Immature natural killer cell (primary cell): ENCODE results near the gene EXOSC5. TPM values are rescaled to one million over a fixed set of nuclear protein-coding genes. Genes with fewer than 3 reads are reported as not detected.

Experiments used
- DNase-seq, 3 donors: peaks; one replicate each; pipeline ENCODE4 v3.0.0; 2022; ENCODE audit warnings: mixed read lengths in 1 of 3
- H3K27ac Mint-ChIP-seq, 6 donors: one replicate each; pipeline ENCODE4 v1.8.0; 2020; ENCODE audit warnings: mixed read lengths in 6 of 6, mild to moderate bottlenecking in 5 of 6, inconsistent platforms in 4 of 6, moderate library complexity in 3 of 6
- H3K27me3 Mint-ChIP-seq, 3 donors: one replicate each; pipeline ENCODE4 v1.8.0; 2020 to 2021; ENCODE audit warnings: low read depth in 3 of 3, mild to moderate bottlenecking in 3 of 3, mixed read lengths in 3 of 3, moderate library complexity in 3 of 3, inconsistent platforms in 1 of 3
- H3K36me3 Mint-ChIP-seq, 3 donors: one replicate each; pipeline ENCODE4 v1.8.0; 2020; ENCODE audit warnings: mixed read lengths in 3 of 3, inconsistent platforms in 2 of 3, mild to moderate bottlenecking in 2 of 3
- H3K4me1 Mint-ChIP-seq, 2 donors: one replicate each; pipeline ENCODE4 v1.8.0; 2020; ENCODE audit warnings: inconsistent platforms in 2 of 2, mild to moderate bottlenecking in 2 of 2, mixed read lengths in 2 of 2, moderate library complexity in 1 of 2
- H3K4me3 Mint-ChIP-seq, 5 donors: one replicate each; pipeline ENCODE4 v1.8.0; 2020; ENCODE audit warnings: mild to moderate bottlenecking in 5 of 5, mixed read lengths in 5 of 5, inconsistent platforms in 3 of 5, moderate library complexity in 3 of 5
- H3K9me3 Mint-ChIP-seq, 6 donors: one replicate each; pipeline ENCODE4 v1.8.0; 2020; ENCODE audit warnings: mild to moderate bottlenecking in 6 of 6, mixed read lengths in 6 of 6, inconsistent platforms in 4 of 6, moderate library complexity in 3 of 6
- polyA plus RNA-seq, 3 donors: library from polyadenylated mRNA; unstranded; fragments of 300-500 nt; fragmentation: Illumina TruSeq; gene quantifications; one replicate each; pipeline ENCODE4 v1.2.3, GENCODE V29; 2021

The EXOSC5 gene
- polyA plus RNA-seq, 3 donors from 2014 or later: 44.0 to 58.6 (median 50.3) TPM

DNA sequence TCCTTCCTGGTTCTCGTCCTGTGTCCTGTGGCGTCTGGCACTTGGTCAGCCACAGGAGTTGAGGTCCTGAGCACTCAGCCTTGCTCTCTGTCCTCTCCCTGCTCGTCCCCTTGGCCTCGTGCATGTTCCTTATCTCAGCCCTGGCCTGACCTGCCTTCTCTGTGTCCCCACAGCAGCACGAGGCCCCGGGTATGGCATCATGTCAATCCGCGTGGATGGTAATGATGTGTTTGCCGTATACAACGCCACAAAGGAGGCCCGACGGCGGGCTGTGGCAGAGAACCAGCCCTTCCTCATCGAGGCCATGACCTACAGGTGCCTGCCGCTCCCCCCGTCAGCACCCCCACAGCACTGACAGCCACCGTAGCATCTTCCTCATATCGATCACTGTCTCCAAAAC is 25.3 kb upstream of the EXOSC5 start:
- DNase-seq: no peak
- peaks cover 0 to 32% (median 3%) of the 10 kb centered on the region in 3 donors for H3K36me3 Mint-ChIP-seq
- peaks cover 2 to 5% (median 2%) of the 10 kb centered on the region in 3 donors for H3K27me3 Mint-ChIP-seq
- no peaks in the 10 kb centered on the region for H3K9me3 Mint-ChIP-seq
- H3K4me1 Mint-ChIP-seq: peaks cover 7 to 14% of the 10 kb centered on the region in 2 donors
- H3K4me3 Mint-ChIP-seq: peak overlapping the region in 1 of 5 donors; percentile 24
- H3K27ac Mint-ChIP-seq: no peak overlapping the region

GRCh38 chr19:41421973-41422372 is 24.8 kb upstream of the EXOSC5 start:
- H3K27ac Mint-ChIP-seq: no peak overlapping the region
- no peaks in the 10 kb centered on the region for H3K9me3 Mint-ChIP-seq
- no peak overlapping the region for H3K4me3 Mint-ChIP-seq
- H3K4me1 Mint-ChIP-seq: peaks cover 4 to 11% of the 10 kb centered on the region in 2 donors
- DNase-seq: no peak
- H3K27me3 Mint-ChIP-seq: peaks cover 2 to 5% (median 2%) of the 10 kb centered on the region in 3 donors
- peaks cover 0 to 32% (median 3%) of the 10 kb centered on the region in 3 donors for H3K36me3 Mint-ChIP-seq

- Mint-ChIP-seq H3K36me3 (peaks cover 0 to 32% (median 3%) of the 10 kb centered on the region in 3 donors), H3K27ac (peak overlapping the region in 1 of 6 donors; percentile 53), H3K9me3 (no peaks in the 10 kb centered on the region), H3K27me3 (peaks cover 2 to 5% (median 4%) of the 10 kb centered on the region in 3 donors), H3K4me1 (peaks cover 0 to 8% of the 10 kb centered on the region in 2 donors), H3K4me3 (no peak overlapping the region)
- no peak for DNase-seq
Measured at GRCh38 chr19:41421314-41421713, 24.2 kb upstream of the EXOSC5 start.

DNA sequence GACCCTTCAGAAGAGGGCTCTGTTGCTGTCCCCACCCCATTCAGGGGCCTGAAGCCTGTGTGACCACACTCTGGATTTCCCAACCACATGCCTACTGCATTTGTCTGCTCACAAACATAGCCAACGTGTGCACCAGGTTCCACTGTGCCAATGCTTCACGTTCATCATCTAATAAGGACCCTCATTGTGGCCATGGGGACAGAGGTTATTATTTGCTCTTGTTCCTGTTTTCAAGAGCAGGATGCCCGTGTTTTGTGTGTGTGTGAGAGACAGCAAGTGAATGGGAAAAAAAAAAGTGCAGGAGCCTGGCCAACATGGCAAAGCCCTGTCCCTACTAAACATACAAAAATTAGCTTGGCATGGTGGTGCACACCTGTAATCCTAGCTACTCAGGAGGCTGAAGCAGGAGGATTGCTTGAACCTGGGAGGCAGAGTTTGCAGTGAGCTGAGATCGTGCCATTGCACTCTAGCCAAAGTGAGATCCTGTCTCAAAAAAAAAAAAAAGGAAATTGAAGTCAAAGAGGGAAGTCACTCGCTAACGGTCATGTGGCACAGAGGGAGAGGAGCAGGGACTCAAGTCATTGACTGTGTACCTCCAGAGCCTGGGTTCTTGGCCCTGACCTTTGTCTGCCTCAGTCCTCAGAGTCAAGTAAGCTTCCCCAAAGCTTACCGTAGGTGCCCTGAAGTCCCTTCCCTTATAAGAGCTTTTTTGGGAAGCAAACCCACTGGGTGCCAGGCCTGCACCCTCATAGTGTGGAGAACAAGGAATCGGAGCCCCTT is 23.1 kb upstream of the EXOSC5 start:
- Mint-ChIP-seq H3K27ac (no peak overlapping the region), H3K9me3 (no peaks in the 10 kb centered on the region), H3K27me3 (peaks cover 2 to 5% (median 5%) of the 10 kb centered on the region in 3 donors), H3K4me3 (no peak overlapping the region), H3K36me3 (peaks cover 0 to 32% (median 3%) of the 10 kb centered on the region in 3 donors), H3K4me1 (peaks cover 0 to 7% of the 10 kb centered on the region in 2 donors)
- DNase-seq: no peak

- H3K27me3 Mint-ChIP-seq: peaks cover 0 to 5% (median 1%) of the 10 kb centered on the region in 3 donors
- H3K4me3 Mint-ChIP-seq: no peak overlapping the region
- H3K36me3 Mint-ChIP-seq: peaks cover 7 to 34% (median 11%) of the 10 kb centered on the region in 3 donors
- no peak for DNase-seq
- H3K9me3 Mint-ChIP-seq: no peaks in the 10 kb centered on the region
- H3K27ac Mint-ChIP-seq: no peak overlapping the region
- H3K4me1 Mint-ChIP-seq: no peaks in the 10 kb centered on the region
Measured at GRCh38 chr19:41416194-41416674, 19.1 kb upstream of the EXOSC5 start.

GRCh38 chr19:41415154-41415571 is 18.0 kb upstream of the EXOSC5 start:
- Mint-ChIP-seq H3K4me1 (peaks cover 4 to 5% of the 10 kb centered on the region in 2 donors), H3K4me3 (no peak overlapping the region), H3K27me3 (peaks cover 0 to 5% (median 1%) of the 10 kb centered on the region in 3 donors), H3K27ac (no peak overlapping the region), H3K9me3 (no peaks in the 10 kb centered on the region), H3K36me3 (peaks cover 7 to 32% (median 11%) of the 10 kb centered on the region in 3 donors)
- DNase-seq: no peak

DNA sequence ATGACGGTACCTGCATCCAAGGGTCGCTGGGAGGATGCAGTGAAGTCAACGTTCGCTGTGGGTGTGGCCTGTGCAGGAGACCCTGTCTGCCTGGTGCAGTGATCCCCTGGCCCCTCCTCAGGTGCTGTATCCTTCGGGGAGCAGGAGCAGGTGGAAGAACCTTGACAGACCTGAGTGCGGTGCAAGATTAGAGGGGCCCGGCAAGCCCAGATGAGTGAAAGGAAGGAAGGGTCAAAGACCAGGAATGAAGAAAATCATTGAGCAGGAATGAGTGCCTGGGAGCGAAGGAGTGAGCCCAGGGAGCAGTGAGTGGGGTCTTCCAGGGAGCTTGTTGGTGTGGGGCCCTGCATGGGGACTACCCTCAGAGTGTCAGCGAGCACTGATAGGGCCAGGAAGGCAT is 17.3 kb upstream of the EXOSC5 start:
- peaks cover 7 to 32% (median 11%) of the 10 kb centered on the region in 3 donors for H3K36me3 Mint-ChIP-seq
- H3K9me3 Mint-ChIP-seq: no peaks in the 10 kb centered on the region
- no peak overlapping the region for H3K4me3 Mint-ChIP-seq
- peaks cover 11% of the 10 kb centered on the region in 2 donors for H3K4me1 Mint-ChIP-seq
- peaks cover 0 to 5% (median 1%) of the 10 kb centered on the region in 3 donors for H3K27me3 Mint-ChIP-seq
- no peak overlapping the region for H3K27ac Mint-ChIP-seq
- DNase-seq: no peak

DNA sequence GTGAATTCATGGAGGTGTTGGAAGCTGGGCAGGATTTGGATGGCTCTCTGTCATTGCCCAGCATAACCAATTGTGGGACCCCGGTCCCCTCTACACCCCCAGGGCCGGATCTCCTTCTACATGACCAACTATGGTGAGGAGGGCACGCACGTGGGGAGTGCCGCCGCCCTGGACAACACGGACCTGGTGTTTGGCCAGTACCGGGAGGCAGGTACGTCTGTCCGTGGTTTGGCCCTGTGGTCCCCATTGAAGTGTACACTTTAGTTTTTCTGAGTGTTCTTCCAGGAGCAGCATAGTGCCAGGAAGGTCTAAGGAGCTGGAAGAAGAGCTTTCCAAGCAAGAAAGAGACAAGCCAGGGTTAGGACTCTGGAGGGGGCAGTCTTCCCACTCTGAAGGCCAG is 16.8 kb upstream of the EXOSC5 start:
- no peak for DNase-seq
- H3K36me3 Mint-ChIP-seq: peaks cover 7 to 30% (median 11%) of the 10 kb centered on the region in 3 donors
- no peak overlapping the region for H3K27ac Mint-ChIP-seq
- no peaks in the 10 kb centered on the region for H3K9me3 Mint-ChIP-seq
- peaks cover 0 to 5% (median 4%) of the 10 kb centered on the region in 3 donors for H3K27me3 Mint-ChIP-seq
- H3K4me3 Mint-ChIP-seq: no peak overlapping the region
- peaks cover 15% of the 10 kb centered on the region in 2 donors for H3K4me1 Mint-ChIP-seq

GRCh38 chr19:41412953-41413352 is 15.8 kb upstream of the EXOSC5 start:
- Mint-ChIP-seq H3K27me3 (peaks cover 0 to 5% (median 5%) of the 10 kb centered on the region in 3 donors), H3K36me3 (peaks cover 7 to 24% (median 11%) of the 10 kb centered on the region in 3 donors), H3K9me3 (no peaks in the 10 kb centered on the region), H3K27ac (no peak overlapping the region), H3K4me3 (no peak overlapping the region), H3K4me1 (peaks cover 15% of the 10 kb centered on the region in 2 donors)
- no peak for DNase-seq

GRCh38 chr19:41411968-41412265 is 14.8 kb upstream of the EXOSC5 start:
- Mint-ChIP-seq H3K36me3 (peaks cover 7 to 23% (median 11%) of the 10 kb centered on the region in 3 donors), H3K4me1 (peaks cover 15 to 18% of the 10 kb centered on the region in 2 donors), H3K27me3 (peaks cover 0 to 4% (median 2%) of the 10 kb centered on the region in 3 donors), H3K4me3 (no peak overlapping the region), H3K27ac (peak overlapping the region in 1 of 6 donors; percentile 27), H3K9me3 (no peaks in the 10 kb centered on the region)
- no peak for DNase-seq

DNA sequence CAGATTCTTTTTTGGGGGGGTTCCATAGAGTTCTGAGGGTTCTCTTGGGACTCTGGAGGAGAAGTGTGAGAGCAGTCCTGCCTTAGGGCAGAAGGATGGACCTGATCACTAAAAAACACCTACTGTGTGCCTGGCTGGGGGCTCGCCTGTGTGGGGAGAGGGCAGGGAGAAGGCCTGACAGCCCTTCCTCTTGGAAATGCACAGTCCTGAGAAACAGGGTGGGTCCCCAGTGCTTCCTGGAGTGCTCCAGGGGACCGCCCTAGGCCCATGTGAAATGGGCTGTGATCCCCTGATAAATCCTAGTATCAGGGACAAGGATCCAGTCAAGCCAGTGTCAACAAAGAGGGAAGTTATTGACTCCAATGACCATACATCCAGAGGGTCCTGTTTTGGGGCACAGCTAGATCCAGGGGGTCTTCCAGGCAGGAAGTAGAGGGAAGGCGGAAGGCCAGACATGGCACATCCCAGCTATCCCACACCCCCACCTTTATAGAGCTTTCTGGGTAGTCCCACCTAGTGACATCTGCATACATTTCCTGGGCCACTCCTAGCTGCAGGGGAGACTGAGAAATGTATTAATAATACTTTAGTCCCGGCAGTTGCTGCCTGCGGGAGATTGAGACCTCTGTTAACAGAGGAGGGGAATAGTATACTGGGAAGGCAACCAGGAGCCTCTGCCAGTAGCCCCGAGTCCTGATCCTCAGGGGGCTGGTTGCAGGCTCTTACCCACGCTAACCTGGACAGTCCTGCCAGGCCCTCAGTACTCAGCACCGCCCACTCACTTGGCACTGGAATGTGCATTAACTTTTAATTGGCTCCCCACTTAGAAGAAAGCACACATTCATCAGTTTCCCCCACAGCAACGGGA is 14.2 kb upstream of the EXOSC5 start:
- no peak overlapping the region for H3K4me3 Mint-ChIP-seq
- H3K27ac Mint-ChIP-seq: no peak overlapping the region
- H3K27me3 Mint-ChIP-seq: peaks cover 0 to 4% (median 1%) of the 10 kb centered on the region in 3 donors
- H3K4me1 Mint-ChIP-seq: peaks cover 15 to 18% of the 10 kb centered on the region in 2 donors
- DNase-seq: no peak
- peaks cover 7 to 23% (median 11%) of the 10 kb centered on the region in 3 donors for H3K36me3 Mint-ChIP-seq
- H3K9me3 Mint-ChIP-seq: no peaks in the 10 kb centered on the region

GRCh38 chr19:41410336-41411054 is 13.3 kb upstream of the EXOSC5 start:
- Mint-ChIP-seq H3K27ac (peak overlapping the region in 5 of 6 donors; percentile 46 to 74 (median 66)), H3K4me3 (peak overlapping the region in 1 of 5 donors; percentile 57), H3K36me3 (peaks cover 7 to 23% (median 11%) of the 10 kb centered on the region in 3 donors), H3K9me3 (no peaks in the 10 kb centered on the region), H3K27me3 (peaks cover 0 to 4% (median 0%) of the 10 kb centered on the region in 3 donors), H3K4me1 (peaks cover 15 to 18% of the 10 kb centered on the region in 2 donors)
- DNase-seq: no peak

DNA sequence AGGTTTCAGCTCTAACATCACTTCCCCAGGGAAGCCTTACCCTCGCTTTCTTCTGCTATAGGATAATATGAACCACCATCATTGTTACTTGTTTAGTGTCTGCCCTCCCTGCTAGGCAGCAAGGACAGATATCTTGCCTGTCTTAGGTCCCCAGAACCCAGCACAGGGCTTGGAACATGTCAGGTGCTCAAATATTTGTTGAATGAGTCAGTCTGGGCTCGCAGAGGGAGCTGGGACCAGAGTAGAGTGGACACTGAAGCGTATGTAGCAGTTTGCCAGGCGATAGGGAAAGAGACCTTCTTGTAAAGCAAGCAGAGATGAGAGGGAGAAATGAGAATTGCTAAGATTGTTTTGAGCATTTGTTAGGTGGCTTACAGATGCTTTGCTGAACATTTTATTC is 12.1 kb upstream of the EXOSC5 start:
- Mint-ChIP-seq H3K27ac (peak overlapping the region in 4 of 6 donors; percentile 36 to 74 (median 48)), H3K4me3 (peak overlapping the region in 4 of 5 donors; percentile 46 to 55 (median 49)), H3K36me3 (peaks cover 7 to 20% (median 7%) of the 10 kb centered on the region in 3 donors), H3K4me1 (peaks cover 15 to 18% of the 10 kb centered on the region in 2 donors), H3K9me3 (no peaks in the 10 kb centered on the region), H3K27me3 (peaks cover 0 to 4% (median 0%) of the 10 kb centered on the region in 3 donors)
- no peak for DNase-seq
